HepG2 (cell line): Measurements from ENCODE around the gene ZFAND3. TPM values are rescaled to one million over a fixed set of nuclear protein-coding genes. Genes with fewer than 3 reads are reported as not detected.

ENCODE experiments used
- ARNT ChIP-seq: fragments of 450-650 bp; IDR thresholded peaks from 2 replicates; pipeline ENCODE4 v1.6.1; 2017
- ATF3 ChIP-seq: sonication (generic); formaldehyde crosslinking; IDR thresholded peaks from 2 replicates; pipeline ENCODE4 v1.4.0; 2020; ENCODE audit warnings: missing genetic modification reagents
- BCL3 ChIP-seq: sonication (generic); formaldehyde crosslinking; IDR thresholded peaks from 2 replicates; pipeline ENCODE4 v1.5.1; 2020; ENCODE audit warnings: mild to moderate bottlenecking, missing genetic modification reagents, moderate library complexity
- DZIP1 ChIP-seq: sonication (generic); formaldehyde crosslinking; IDR thresholded peaks from 2 replicates; pipeline ENCODE4 v1.5.0; 2020; ENCODE audit warnings: mild to moderate bottlenecking, missing genetic modification reagents
- FOSL2 ChIP-seq: sonication (generic); formaldehyde crosslinking; IDR thresholded peaks from 2 replicates; pipeline ENCODE4 v1.4.0; 2020; ENCODE audit warnings: missing genetic modification reagents
- GATAD1 ChIP-seq: IDR thresholded peaks from 2 replicates; pipeline ENCODE4 v1.6.1; 2016; ENCODE audit warnings: missing genetic modification reagents, missing compliant biosample characterization
- MIER2 ChIP-seq: IDR thresholded peaks from 2 replicates; pipeline ENCODE4 v1.6.1; 2016; ENCODE audit warnings: missing biosample characterization, missing genetic modification reagents
- PAX8 ChIP-seq: sonication (generic); formaldehyde crosslinking; IDR thresholded peaks from 2 replicates; pipeline ENCODE4 v1.8.0; 2022; ENCODE audit warnings: mild to moderate bottlenecking, missing genetic modification reagents, borderline replicate concordance
- PHB2 ChIP-seq: fragments of 450-650 bp; IDR thresholded peaks from 2 replicates; pipeline ENCODE4 v1.6.1; 2018; ENCODE audit not compliant: partially characterized antibody
- POLR2G ChIP-seq: fragments of 200-400 bp; formaldehyde crosslinking; IDR thresholded peaks from 2 replicates; pipeline ENCODE4 v1.6.1; 2018; ENCODE audit warnings: mild to moderate bottlenecking, low read depth, low read length, moderate library complexity
- RBM22 ChIP-seq: fragments of 200-400 bp; formaldehyde crosslinking; optimal IDR thresholded peaks from 2 replicates; pipeline ENCODE3; 2017; ENCODE audit warnings: mild to moderate bottlenecking, low read length, moderate library complexity
- SOX5 ChIP-seq: IDR thresholded peaks from 2 replicates; pipeline ENCODE4 v1.6.1; 2016; ENCODE audit warnings: borderline replicate concordance
- SOX6 ChIP-seq, 2 experiments: fragments of 450-650 bp in 1 of 2; sonication (generic) in 1 of 2; formaldehyde crosslinking in 1 of 2; IDR thresholded peaks; 2 replicates each; pipeline versions ENCODE4 v1.4.0 to v1.6.1; 2017 to 2020; ENCODE audit warnings: antibody characterized with exemption in 1 of 2, mild to moderate bottlenecking in 1 of 2, missing genetic modification reagents in 1 of 2
- THAP11 ChIP-seq: IDR thresholded peaks from 2 replicates; pipeline ENCODE4 v1.6.1; 2016; ENCODE audit warnings: missing biosample characterization, missing genetic modification reagents
- ZBED4 ChIP-seq: sonication (generic); formaldehyde crosslinking; IDR thresholded peaks from 2 replicates; pipeline ENCODE4 v1.4.0; 2020; ENCODE audit warnings: missing genetic modification reagents, borderline replicate concordance
- ZMAT5 ChIP-seq: sonication (generic); formaldehyde crosslinking; IDR thresholded peaks from 2 replicates; pipeline ENCODE4 v1.5.0; 2020; ENCODE audit warnings: mild to moderate bottlenecking, low read depth, missing genetic modification reagents, borderline replicate concordance
- ZNF18 ChIP-seq: sonication (generic); formaldehyde crosslinking; IDR thresholded peaks from 2 replicates; pipeline ENCODE4 v1.8.0; 2022; ENCODE audit warnings: mild to moderate bottlenecking, missing genetic modification reagents; ENCODE audit not compliant: insufficient replicate concordance
- ZNF326 ChIP-seq: sonication (generic); formaldehyde crosslinking; IDR thresholded peaks from 2 replicates; pipeline ENCODE4 v1.4.0; 2020; ENCODE audit warnings: missing genetic modification reagents, borderline replicate concordance
- ZNF747 ChIP-seq: sonication (generic); formaldehyde crosslinking; IDR thresholded peaks from 2 replicates; pipeline ENCODE4 v1.8.1; 2023; ENCODE audit warnings: missing genetic modification reagents, mild to moderate bottlenecking, borderline replicate concordance
- polyA plus RNA-seq, 8 experiments: library from polyadenylated mRNA; depleted of rRNA in 3 of 8; stranded (reverse) in 7 of 8; unstranded in 1 of 8; fragments of >200 nt; fragmentation: Illumina TruSeq in 4 of 8; extraction: Trizol in 4 of 8; gene quantifications; 2 replicates each; pipeline versions ENCODE4 v1.2.1 to v1.2.3, GENCODE V29; 2011 to 2016; ENCODE audit warnings: low read depth in 4 of 8, missing spikeins in 1 of 8, mixed read lengths in 1 of 8; ENCODE audit not compliant: insufficient read depth in 1 of 8
- total RNA-seq, 5 experiments: library from RNA; depleted of rRNA; stranded (reverse); fragments of >200 nt; fragmentation: Illumina TruSeq; extraction: Trizol; gene quantifications; 2 replicates each; pipeline ENCODE4 v1.2.3, GENCODE V29; 2016; ENCODE audit warnings: low read depth in 1 of 5

The ZFAND3 gene
- total and polyA plus RNA-seq, 2 of the 13 experiments (the other 11 are each of a cell fraction or from before 2014, with no cell fraction given): 16.4 to 17.1 TPM

GRCh38 chr6:37791156-37791919, 28.2 kb upstream of the ZFAND3 start (continued):
- TF ChIP-seq ZBED4 (CRISPR knock-in tag): peak; percentile 63; the same call in 1 of the 2 replicates
- no peak for TF ChIP-seq RBM22
- no peak for TF ChIP-seq ZNF18 (CRISPR knock-in tag)
- TF ChIP-seq POLR2G: no peak
- TF ChIP-seq PAX8 (CRISPR knock-in tag): no peak
- TF ChIP-seq ARNT: no peak
- TF ChIP-seq SOX5: peak; percentile 85; the same call in 1 of the 2 replicates
- TF ChIP-seq BCL3 (CRISPR knock-in tag): no peak
- peak; percentile 79 for TF ChIP-seq MIER2 (CRISPR knock-in tag)
- no peak for TF ChIP-seq PHB2
- no peak for TF ChIP-seq ZMAT5 (CRISPR knock-in tag)
- TF ChIP-seq FOSL2 (CRISPR knock-in tag): peak; percentile 100
- TF ChIP-seq ZNF747 (CRISPR knock-in tag): peak; percentile 72; the same call in 1 of the 2 replicates
- TF ChIP-seq SOX6 (IDR thresholded peaks at IDR 0.05): no peak
- TF ChIP-seq SOX6 (CRISPR knock-in tag; IDR thresholded peaks at IDR 0.05): peak; percentile 84
- peak; percentile 99 for TF ChIP-seq ATF3 (CRISPR knock-in tag)
- TF ChIP-seq ZNF326 (CRISPR knock-in tag): no peak
- peak; percentile 79 for TF ChIP-seq THAP11
- no peak for TF ChIP-seq DZIP1
- peak; percentile 69 for TF ChIP-seq GATAD1
